ENCODE measurements around the gene CCL11. TPM values are rescaled to one million over a fixed set of nuclear protein-coding genes. Genes with fewer than 3 reads are reported as not detected.
A peak's percentile ranks its signal among the peaks of the same experiment; 100 is the strongest.

Gene CCL11
- total and polyA plus RNA-seq, 2 donors from 2014 or later: 1.0 TPM; not detected in 1

DNA sequence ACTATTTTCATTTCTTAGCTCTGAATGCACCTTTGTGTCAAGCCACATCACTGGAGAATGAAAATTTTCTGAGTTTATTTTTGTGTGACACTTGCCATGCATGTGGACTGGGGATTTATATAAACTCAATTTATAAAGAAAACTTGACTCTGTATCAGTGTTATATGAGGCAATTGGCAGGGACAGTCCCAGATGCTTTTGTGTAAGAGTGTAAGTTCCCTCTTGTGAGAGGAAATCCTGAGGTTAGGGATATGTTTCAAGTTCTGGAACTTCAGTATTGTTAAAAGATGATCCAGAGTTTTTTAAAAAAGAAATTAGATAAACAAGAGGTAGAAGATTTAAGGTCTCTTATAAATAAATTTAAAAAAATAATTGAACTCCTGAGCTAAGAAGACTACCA, 22.8 kb downstream of the CCL11 start:
- Histone ChIP-seq H3K4me3 (ENCODE audit: low read length in 3 of 3) (no peak overlapping the region), H3K27me3 (ENCODE audit: control insufficient read depth, insufficient read depth, low read length) (no peaks in the 10 kb centered on the region), H3K36me3 (ENCODE audit: control insufficient read depth in 2 of 3, insufficient read depth in 3 of 3, low read length in 3 of 3) (no peaks in the 10 kb centered on the region), H3K9me3 (ENCODE audit: control insufficient read depth in 2 of 3, insufficient read depth in 1 of 3, low read length in 3 of 3) (no peaks in the 10 kb centered on the region), H3K9ac (ENCODE audit: low read length in 3 of 3) (no peak overlapping the region), H3K27ac (ENCODE audit: low read depth in 2 of 2, low read length in 2 of 2) (no peak overlapping the region), H3K4me1 (ENCODE audit: control insufficient read depth in 2 of 3, insufficient read depth in 2 of 3, low read depth in 1 of 3, low read length in 3 of 3) (peaks cover 0 to 10% (median 3%) of the 10 kb centered on the region in 3 donors)
- intact Hi-C loops (cut with DNase I): no loop called here
- DNase-seq (no peak), FAIRE-seq (peak; percentile 30)
- TF ChIP-seq, protein P1, sequence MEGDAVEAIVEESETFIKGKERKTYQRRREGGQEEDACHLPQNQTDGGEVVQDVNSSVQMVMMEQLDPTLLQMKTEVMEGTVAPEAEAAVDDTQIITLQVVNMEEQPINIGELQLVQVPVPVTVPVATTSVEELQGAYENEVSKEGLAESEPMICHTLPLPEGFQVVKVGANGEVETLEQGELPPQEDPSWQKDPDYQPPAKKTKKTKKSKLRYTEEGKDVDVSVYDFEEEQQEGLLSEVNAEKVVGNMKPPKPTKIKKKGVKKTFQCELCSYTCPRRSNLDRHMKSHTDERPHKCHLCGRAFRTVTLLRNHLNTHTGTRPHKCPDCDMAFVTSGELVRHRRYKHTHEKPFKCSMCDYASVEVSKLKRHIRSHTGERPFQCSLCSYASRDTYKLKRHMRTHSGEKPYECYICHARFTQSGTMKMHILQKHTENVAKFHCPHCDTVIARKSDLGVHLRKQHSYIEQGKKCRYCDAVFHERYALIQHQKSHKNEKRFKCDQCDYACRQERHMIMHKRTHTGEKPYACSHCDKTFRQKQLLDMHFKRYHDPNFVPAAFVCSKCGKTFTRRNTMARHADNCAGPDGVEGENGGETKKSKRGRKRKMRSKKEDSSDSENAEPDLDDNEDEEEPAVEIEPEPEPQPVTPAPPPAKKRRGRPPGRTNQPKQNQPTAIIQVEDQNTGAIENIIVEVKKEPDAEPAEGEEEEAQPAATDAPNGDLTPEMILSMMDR (IDR thresholded peaks at IDR 0.05; ENCODE audit: borderline replicate concordance, extremely low read depth, insufficient read depth): no peak

DNA sequence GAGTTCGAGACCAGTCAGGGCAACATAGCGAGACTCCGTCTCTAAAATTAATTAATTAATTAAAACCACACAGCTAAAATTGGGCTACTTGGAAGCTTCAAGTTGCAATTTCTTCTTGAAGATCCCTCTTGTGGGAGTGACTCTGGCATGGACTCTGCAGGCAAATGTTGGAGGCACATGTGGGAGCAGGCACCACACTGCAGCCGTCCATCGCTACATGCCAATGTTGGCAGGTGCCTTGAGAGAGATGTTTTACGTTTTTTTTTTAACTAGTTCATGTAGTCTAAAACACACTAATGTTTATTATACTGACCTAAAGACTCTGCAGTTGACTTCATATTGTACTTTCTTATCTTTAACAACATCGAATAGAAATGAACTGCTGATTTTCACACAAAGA, 25.7 kb downstream of the CCL11 start:
- no peak overlapping the region for H3K9ac ChIP-seq (ENCODE audit: low read length in 3 of 3)
- no peaks in the 10 kb centered on the region for H3K36me3 ChIP-seq (ENCODE audit: control insufficient read depth in 2 of 3, insufficient read depth in 3 of 3, low read length in 3 of 3)
- no peak overlapping the region for H3K4me3 ChIP-seq (ENCODE audit: low read length in 3 of 3)
- no peak for DNase-seq
- no peaks in the 10 kb centered on the region for H3K9me3 ChIP-seq (ENCODE audit: control insufficient read depth in 2 of 3, insufficient read depth in 1 of 3, low read length in 3 of 3)
- TF ChIP-seq, protein P1 (IDR thresholded peaks at IDR 0.05; ENCODE audit: borderline replicate concordance, extremely low read depth, insufficient read depth): no peak
- H3K4me1 ChIP-seq (ENCODE audit: control insufficient read depth in 2 of 3, insufficient read depth in 2 of 3, low read depth in 1 of 3, low read length in 3 of 3): peaks cover 0 to 10% (median 5%) of the 10 kb centered on the region in 3 donors
- no peaks in the 10 kb centered on the region for H3K27me3 ChIP-seq (ENCODE audit: control insufficient read depth, insufficient read depth, low read length)
- intact Hi-C loops (cut with DNase I): loop anchor here (10.0 kb wide), 1 partner anchor 56 kb away; the partner anchor contains the start of gene CCL2
- H3K27ac ChIP-seq (ENCODE audit: low read depth in 2 of 2, low read length in 2 of 2): no peak overlapping the region
- no peak for FAIRE-seq

DNA sequence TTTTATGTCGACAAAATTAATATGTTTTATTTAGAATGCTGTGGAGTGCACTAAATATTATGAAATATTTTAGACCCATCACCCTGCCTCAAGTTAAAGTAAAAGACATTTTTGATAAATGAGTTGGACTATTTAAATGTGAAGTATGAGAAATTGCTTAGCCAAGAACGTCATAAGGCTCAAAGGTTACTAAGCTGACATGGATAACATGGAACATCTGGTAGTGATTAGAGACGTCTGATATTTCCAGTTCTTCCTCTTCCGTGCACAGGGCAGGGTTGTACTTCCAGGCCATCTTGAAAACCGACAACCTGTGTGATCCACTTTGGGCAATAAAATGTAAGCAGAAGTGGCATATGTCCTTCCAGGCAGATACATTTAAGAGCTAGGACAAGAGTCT, 26.5 kb downstream of the CCL11 start:
- FAIRE-seq (peak; percentile 39), DNase-seq (peak in 2 of 5 donors; percentile 54 to 80)
- Histone ChIP-seq H3K27me3 (ENCODE audit: control insufficient read depth, insufficient read depth, low read length) (no peaks in the 10 kb centered on the region), H3K9me3 (ENCODE audit: control insufficient read depth in 2 of 3, insufficient read depth in 1 of 3, low read length in 3 of 3) (no peaks in the 10 kb centered on the region), H3K27ac (ENCODE audit: low read depth in 2 of 2, low read length in 2 of 2) (peak overlapping the region in 1 of 2 donors; percentile 33), H3K9ac (ENCODE audit: low read length in 3 of 3) (no peak overlapping the region), H3K36me3 (ENCODE audit: control insufficient read depth in 2 of 3, insufficient read depth in 3 of 3, low read length in 3 of 3) (no peaks in the 10 kb centered on the region), H3K4me1 (ENCODE audit: control insufficient read depth in 2 of 3, insufficient read depth in 2 of 3, low read depth in 1 of 3, low read length in 3 of 3) (peaks cover 0 to 6% (median 5%) of the 10 kb centered on the region in 3 donors), H3K4me3 (ENCODE audit: low read length in 3 of 3) (no peak overlapping the region)
- TF ChIP-seq, protein P1 (IDR thresholded peaks at IDR 0.05; ENCODE audit: borderline replicate concordance, extremely low read depth, insufficient read depth): no peak
- intact Hi-C loops (cut with DNase I): loop anchor here (10.0 kb wide), 1 partner anchor 57 kb away; the partner anchor contains the start of gene CCL2

DNA sequence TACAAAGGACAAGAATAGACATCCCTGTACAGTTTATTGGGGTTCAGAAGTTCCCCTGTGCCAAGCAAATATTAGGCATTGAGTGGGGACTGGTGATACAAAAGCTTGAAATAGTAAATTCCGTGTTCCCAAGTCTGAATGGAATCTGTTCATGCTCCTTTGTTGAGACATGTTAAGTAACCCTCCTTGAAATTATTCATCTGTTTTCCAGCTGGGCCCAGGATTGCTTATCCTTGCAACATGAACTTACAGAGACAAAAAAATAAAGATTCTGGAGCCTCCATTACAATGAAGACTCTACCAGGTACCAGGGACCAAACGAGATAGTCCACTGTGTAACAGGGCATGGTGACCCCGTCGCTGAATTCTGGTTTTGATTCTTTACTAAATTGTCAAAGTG, 27.6 kb downstream of the CCL11 start:
- TF ChIP-seq, protein P1 (IDR thresholded peaks at IDR 0.05; ENCODE audit: borderline replicate concordance, extremely low read depth, insufficient read depth): no peak
- H3K27me3 ChIP-seq (ENCODE audit: control insufficient read depth, insufficient read depth, low read length): no peaks in the 10 kb centered on the region
- DNase-seq (peak in 1 of 5 donors; percentile 74), FAIRE-seq (no peak)
- H3K36me3 ChIP-seq (ENCODE audit: control insufficient read depth in 2 of 3, insufficient read depth in 3 of 3, low read length in 3 of 3): no peaks in the 10 kb centered on the region
- intact Hi-C loops (cut with DNase I): loop anchor here (10.0 kb wide), 1 partner anchor 58 kb away; the partner anchor contains the start of gene CCL2
- peak overlapping the region in 1 of 2 donors; percentile 1 for H3K27ac ChIP-seq (ENCODE audit: low read depth in 2 of 2, low read length in 2 of 2)
- no peak overlapping the region for H3K4me3 ChIP-seq (ENCODE audit: low read length in 3 of 3)
- no peaks in the 10 kb centered on the region for H3K9me3 ChIP-seq (ENCODE audit: control insufficient read depth in 2 of 3, insufficient read depth in 1 of 3, low read length in 3 of 3)
- no peak overlapping the region for H3K9ac ChIP-seq (ENCODE audit: low read length in 3 of 3)
- H3K4me1 ChIP-seq (ENCODE audit: control insufficient read depth in 2 of 3, insufficient read depth in 2 of 3, low read depth in 1 of 3, low read length in 3 of 3): peaks cover 0 to 5% (median 0%) of the 10 kb centered on the region in 3 donors
